ENCODE data around the gene TERF2IP. TPM values are rescaled to one million over a fixed set of nuclear protein-coding genes. Genes with fewer than 3 reads are reported as not detected.

TERF2IP gene
- total and polyA plus RNA-seq, 2 donors (not counting 1 experiment from before 2014, with no cell fraction given) = 63.1 to 74.6 TPM

GRCh38 chr16:75695708-75696107, 48.1 kb downstream of the TERF2IP start:
- H4K20me1 ChIP-seq (ENCODE audit: control insufficient read depth, insufficient read depth, low read length, poor library complexity, severe bottlenecking) = no peaks in the 10 kb centered on the region
- intact Hi-C loops (cut with micrococcal nuclease) = loop anchor here (2.0 kb wide), 1 partner anchor 69 kb away; no protein-coding TSS in a partner anchor
- H3K4me1 Mint-ChIP-seq = no peaks in the 10 kb centered on the region
- H3K27ac Mint-ChIP-seq = no peak overlapping the region
- H3K4me1 ChIP-seq (ENCODE audit: control insufficient read depth in 2 of 2, insufficient read depth in 2 of 2, low read length in 2 of 2) = no peaks in the 10 kb centered on the region
- ATAC-seq (ENCODE audit: low read depth) = no peak
- 83% methylated on average over 5 of the region's 6 CpGs for WGBS (ENCODE audit: insufficient coverage)
- CTCF ChIA-PET = interaction anchor here (0.9 to 1.1 kb wide), 3 partner anchors 47 to 496 kb away, joined by 3 to 5 read pairs (median 3); no protein-coding TSS in a partner anchor
- H3K79me2 ChIP-seq (ENCODE audit: control insufficient read depth, insufficient read depth, low read length) = no peaks in the 10 kb centered on the region
- no peak overlapping the region for H3K4me2 ChIP-seq (replicated peaks; ENCODE audit: low read depth, low read length, poor library complexity, severe bottlenecking)
- no peak for DNase-seq
- POLR2A ChIA-PET = no interaction called here
- TF ChIP-seq CTCF (IDR thresholded peaks at IDR 0.05) (no peak), EZH2 (IDR thresholded peaks at IDR 0.05; ENCODE audit: borderline replicate concordance, insufficient read depth, low read depth, low read length, poor library complexity, severe bottlenecking) (no peak)
- H3K27me3 ChIP-seq (replicated peaks in 1 of 4; ENCODE audit: control extremely low read depth in 1 of 4, control insufficient read depth in 3 of 4, insufficient read depth in 4 of 4, low read length in 3 of 4) = no peaks in the 10 kb centered on the region
- no peak overlapping the region for H3K27ac ChIP-seq (ENCODE audit: low read length in 2 of 2)
- H3K27me3 Mint-ChIP-seq = no peaks in the 10 kb centered on the region
- no peak overlapping the region for H3K4me3 ChIP-seq (ENCODE audit: control extremely low read depth in 1 of 5, extremely low read depth in 1 of 5, insufficient read depth in 1 of 5, low read depth in 2 of 5, low read length in 4 of 5)
- H2AFZ ChIP-seq (ENCODE audit: insufficient read depth, low read depth, low read length, poor library complexity, severe bottlenecking) = no peak overlapping the region
- no peaks in the 10 kb centered on the region for H3K9me3 ChIP-seq (ENCODE audit: control extremely low read depth in 1 of 3, control insufficient read depth in 2 of 3, insufficient read depth in 1 of 3, low read length in 2 of 3)
- no peaks in the 10 kb centered on the region for H3K9me3 Mint-ChIP-seq (ENCODE audit: insufficient read depth)
- H3K4me3 Mint-ChIP-seq = no peak overlapping the region
- no peaks in the 10 kb centered on the region for H3K36me3 ChIP-seq (replicated peaks in 1 of 2; ENCODE audit: control extremely low read depth in 1 of 2, control insufficient read depth in 1 of 2, extremely low read depth in 1 of 2, insufficient read depth in 2 of 2, low read length in 1 of 2)
- no peak overlapping the region for H3K9ac ChIP-seq (ENCODE audit: low read length)

DNA sequence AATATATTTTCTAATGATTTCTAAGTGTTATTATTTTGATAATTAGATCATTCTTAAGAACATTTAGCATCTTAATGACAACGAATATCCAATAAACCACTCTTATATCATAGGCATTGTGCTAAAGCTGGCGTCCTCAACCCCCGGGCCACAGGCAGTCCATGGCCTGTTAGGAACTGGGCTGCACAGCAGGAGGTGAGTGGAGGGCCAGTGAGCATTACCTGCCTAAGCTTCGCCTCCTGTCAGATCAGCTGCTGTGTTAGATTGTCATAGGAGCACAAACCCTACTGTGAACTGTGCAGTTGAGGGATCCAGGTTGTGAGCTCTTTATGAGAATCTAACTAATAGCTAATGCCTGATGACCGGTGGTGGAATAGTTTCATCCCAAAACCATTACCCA, 50.0 kb downstream of the TERF2IP start:
- Mint-ChIP-seq H3K4me3 (no peak overlapping the region), H3K9me3 (ENCODE audit: insufficient read depth) (no peaks in the 10 kb centered on the region), H3K27me3 (no peaks in the 10 kb centered on the region), H3K27ac (no peak overlapping the region), H3K4me1 (no peaks in the 10 kb centered on the region)
- Histone ChIP-seq H3K79me2 (ENCODE audit: control insufficient read depth, insufficient read depth, low read length) (no peaks in the 10 kb centered on the region), H3K4me2 (replicated peaks; ENCODE audit: low read depth, low read length, poor library complexity, severe bottlenecking) (no peak overlapping the region), H4K20me1 (ENCODE audit: control insufficient read depth, insufficient read depth, low read length, poor library complexity, severe bottlenecking) (no peaks in the 10 kb centered on the region), H3K4me3 (ENCODE audit: control extremely low read depth in 1 of 5, extremely low read depth in 1 of 5, insufficient read depth in 1 of 5, low read depth in 2 of 5, low read length in 4 of 5) (no peak overlapping the region), H3K36me3 (replicated peaks in 1 of 2; ENCODE audit: control extremely low read depth in 1 of 2, control insufficient read depth in 1 of 2, extremely low read depth in 1 of 2, insufficient read depth in 2 of 2, low read length in 1 of 2) (no peaks in the 10 kb centered on the region), H3K9me3 (ENCODE audit: control extremely low read depth in 1 of 3, control insufficient read depth in 2 of 3, insufficient read depth in 1 of 3, low read length in 2 of 3) (no peaks in the 10 kb centered on the region), H3K27me3 (replicated peaks in 1 of 4; ENCODE audit: control extremely low read depth in 1 of 4, control insufficient read depth in 3 of 4, insufficient read depth in 4 of 4, low read length in 3 of 4) (no peaks in the 10 kb centered on the region), H3K9ac (ENCODE audit: low read length) (no peak overlapping the region), H2AFZ (ENCODE audit: insufficient read depth, low read depth, low read length, poor library complexity, severe bottlenecking) (no peak overlapping the region), H3K27ac (ENCODE audit: low read length in 2 of 2) (no peak overlapping the region), H3K4me1 (ENCODE audit: control insufficient read depth in 2 of 2, insufficient read depth in 2 of 2, low read length in 2 of 2) (no peaks in the 10 kb centered on the region)
- ChIA-PET CTCF (no interaction called here), POLR2A (interaction anchor here (0.6 kb wide), 1 partner anchor 335 kb away, joined by 7 read pairs; no protein-coding TSS in a partner anchor)
- ATAC-seq (ENCODE audit: low read depth) (no peak), DNase-seq (no peak)
- intact Hi-C loops (cut with micrococcal nuclease) = loop anchor here (2.0 kb wide), 1 partner anchor 67 kb away; no protein-coding TSS in a partner anchor
- TF ChIP-seq EZH2 (IDR thresholded peaks at IDR 0.05; ENCODE audit: borderline replicate concordance, insufficient read depth, low read depth, low read length, poor library complexity, severe bottlenecking) = no peak
- no peak for TF ChIP-seq CTCF (IDR thresholded peaks at IDR 0.05)
- 89% methylated on average over 3 of the region's 5 CpGs for WGBS (ENCODE audit: insufficient coverage)
